NCI-H524 (cell line): Measurements from ENCODE around the gene CYB5RL.
"Not testable (repeated sequence)": the region's sequence is repeated elsewhere in the genome, so short reads cannot be mapped to it uniquely, and the experiment has no call there.

Experiments used
- DNase-seq, 2 experiments: peaks; one replicate each; lab custom pipeline; 2025; lab: John Stamatoyannopoulos, UW

The CYB5RL gene

DNA sequence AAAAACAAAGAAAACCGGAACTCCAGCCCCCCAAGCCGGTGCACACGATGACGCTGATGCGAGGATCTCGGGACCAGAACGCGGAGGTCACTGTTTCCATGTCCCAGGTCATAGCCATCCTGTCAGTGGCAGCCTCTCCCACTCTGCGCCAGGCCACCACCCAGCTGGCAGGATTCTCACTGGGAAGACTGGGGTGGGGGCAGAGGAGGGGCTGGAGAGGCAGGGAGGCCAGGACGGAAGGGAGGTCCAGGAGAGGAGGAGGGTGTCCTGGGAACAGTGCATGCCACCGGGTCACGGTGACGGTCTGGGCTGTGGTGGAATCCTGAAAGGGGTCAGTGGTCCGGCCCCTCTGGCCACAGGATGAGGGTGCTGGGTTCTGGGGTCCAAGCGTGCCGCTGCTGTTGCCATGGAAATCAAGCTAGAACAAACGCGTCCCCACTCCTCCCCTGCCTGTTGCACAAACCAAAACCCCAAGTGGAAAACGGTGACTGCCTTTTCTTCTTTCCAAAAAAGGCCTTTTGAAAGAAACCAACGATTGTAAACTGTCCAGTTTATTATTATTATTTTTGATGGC is 26.2 kb upstream of the CYB5RL start:
- DNase-seq, result no peak

DNA sequence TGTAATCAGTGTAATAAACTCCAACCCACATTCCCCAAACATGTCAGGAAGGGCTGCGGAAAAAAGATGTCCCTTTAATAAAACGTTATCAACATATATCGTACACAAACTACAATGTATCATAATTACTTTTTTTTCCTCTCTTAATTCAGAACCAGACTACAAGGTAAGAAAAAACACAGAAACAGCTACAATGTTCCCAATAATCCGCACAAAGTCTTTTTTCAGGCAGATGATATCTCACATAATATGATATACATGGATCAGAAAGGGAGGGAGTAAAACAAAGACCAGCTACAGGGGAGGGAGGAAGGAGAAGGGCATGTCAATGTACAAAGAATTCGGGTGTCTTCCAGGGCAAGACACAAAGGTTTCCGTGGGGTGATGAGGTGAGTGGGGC is 25.5 kb upstream of the CYB5RL start:
- no peak for DNase-seq

GRCh38 chr1:54224233-54224632 is 24.4 kb upstream of the CYB5RL start:
- peak in 1 of 2 experiments; percentile 59 for DNase-seq

- DNase-seq, result no peak
Observed at GRCh38 chr1:54223441-54224202, 23.8 kb upstream of the CYB5RL start.

DNA sequence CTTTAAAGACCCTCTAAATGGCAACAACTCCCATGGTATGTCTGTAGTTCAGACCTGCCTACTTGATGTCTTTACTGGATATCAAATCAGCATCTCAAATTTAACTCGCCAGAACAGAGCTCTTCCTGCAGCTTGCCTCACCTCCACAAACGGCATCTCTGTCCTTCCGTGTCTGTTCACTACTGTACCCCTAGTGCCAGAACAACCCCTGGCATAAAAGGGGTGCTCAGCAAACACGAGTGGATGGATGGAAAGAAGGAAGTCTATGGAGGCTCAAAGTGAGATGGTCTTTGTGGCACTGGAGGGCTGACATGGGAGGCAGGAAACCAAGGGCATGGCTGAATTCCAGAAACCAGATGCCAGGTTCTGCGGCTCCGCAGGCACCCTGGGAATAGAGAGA is 22.9 kb upstream of the CYB5RL start:
- DNase-seq, result no peak

DNA sequence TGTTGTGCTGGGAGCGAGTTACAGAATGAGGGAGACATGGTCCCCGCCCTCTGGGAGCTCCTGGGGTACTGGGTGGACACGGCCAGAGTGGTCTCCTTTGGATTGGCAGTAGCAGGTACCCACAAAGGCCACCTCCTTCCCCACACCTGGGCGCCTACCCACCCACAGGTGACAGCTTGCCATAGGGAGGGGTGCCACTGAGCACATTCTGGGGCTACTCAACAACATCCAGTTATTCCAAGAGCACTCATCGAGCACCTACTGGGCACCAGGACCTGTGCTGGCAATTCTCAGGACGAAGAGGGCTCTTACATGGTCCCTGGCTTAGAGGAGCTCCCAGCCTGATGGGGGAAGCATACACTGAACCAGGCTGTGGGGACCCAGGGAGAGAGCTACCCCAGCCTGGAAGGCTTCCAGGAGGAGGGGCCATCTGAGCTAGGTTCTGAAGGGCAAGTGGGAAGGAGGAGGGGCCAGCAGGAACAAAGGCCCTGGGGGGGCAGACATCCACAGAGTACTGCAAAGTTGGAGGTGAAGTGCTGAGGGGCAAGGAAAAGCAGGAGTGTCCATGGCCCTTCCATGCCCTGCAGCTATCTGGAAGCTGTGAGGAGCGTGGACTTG is 22.1 kb upstream of the CYB5RL start:
- no peak for DNase-seq

DNA sequence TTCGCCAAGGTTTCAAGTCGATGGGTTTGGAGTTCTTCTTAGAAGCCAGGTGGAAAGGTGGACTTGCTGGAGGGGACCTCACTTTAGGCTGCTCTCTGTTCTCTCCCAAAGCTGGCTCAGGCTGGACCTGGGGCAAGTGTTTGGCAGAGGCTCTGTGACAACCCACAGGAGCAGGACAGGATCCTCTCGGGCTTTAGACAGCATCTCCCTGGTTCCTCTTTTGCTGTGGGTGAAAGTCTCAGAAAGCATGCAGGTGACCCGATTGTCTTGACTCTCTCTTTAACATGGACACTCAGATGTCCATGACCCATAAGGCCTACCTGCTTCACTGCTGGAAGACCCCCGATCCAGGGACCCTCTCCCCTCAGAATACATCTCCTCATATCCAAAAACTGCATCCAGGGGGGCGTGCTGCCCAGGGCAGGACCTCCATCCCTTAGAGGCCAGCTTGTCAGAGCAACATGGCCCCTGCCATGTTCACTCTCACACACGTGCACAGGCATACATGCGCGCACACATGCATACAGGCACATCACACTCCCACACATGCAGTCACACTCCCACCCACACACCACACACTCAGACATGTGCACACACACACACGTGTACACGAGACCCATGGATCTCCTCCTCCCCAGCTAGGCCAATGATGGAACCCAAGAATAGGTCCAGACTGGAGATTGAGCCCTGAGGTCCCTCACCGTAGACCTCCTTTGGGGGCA is 21.4 kb upstream of the CYB5RL start:
- DNase-seq, result no peak

- peak; percentile 32 to 83 for DNase-seq
Observed at GRCh38 chr1:54220004-54220811, 20.4 kb upstream of the CYB5RL start.

DNA sequence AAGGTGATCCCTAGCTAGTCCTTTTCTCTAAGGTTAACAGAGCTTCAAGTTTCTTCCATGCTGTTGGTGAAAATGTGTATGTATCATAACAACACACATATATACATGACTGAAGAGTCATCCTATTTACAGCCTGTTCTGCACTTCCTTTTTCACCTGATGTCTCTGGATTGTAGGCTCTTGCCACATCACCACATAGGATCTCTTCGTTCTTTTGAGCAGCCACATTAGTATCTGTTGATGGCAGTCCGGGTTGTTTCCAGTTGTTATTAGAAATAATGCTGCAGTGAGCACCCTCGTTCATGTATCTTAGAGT is 19.8 kb upstream of the CYB5RL start:
- DNase-seq, result no peak

GRCh38 chr1:54218883-54219687 is 19.3 kb upstream of the CYB5RL start:
- peak in 1 of 2 experiments; percentile 66 for DNase-seq

GRCh38 chr1:54215523-54215922 is 15.7 kb upstream of the CYB5RL start:
- no peak for DNase-seq

GRCh38 chr1:54212872-54213271 is 13.0 kb upstream of the CYB5RL start:
- DNase-seq, result no peak

- not testable (repeated sequence) for DNase-seq
Observed at GRCh38 chr1:54207896-54208295, 8.1 kb upstream of the CYB5RL start.

DNA sequence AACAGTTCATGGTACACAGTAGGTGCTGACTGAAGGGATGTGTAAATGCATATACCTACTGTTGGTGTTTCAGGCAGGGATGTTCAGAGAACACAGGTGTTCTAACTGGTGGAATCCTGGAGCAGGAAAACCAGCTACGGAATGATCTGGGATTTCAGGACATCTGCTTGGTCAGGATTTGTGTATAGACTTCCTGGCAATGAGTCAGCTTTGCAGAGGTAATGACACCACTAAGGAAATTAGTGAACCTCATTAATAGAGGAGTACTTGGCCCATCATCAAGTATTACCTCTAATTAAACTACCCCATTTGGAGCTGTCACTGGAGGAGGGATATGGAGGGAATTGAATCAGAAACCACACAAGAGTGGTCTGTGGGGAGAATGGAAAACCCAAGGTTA is 7.5 kb upstream of the CYB5RL start:
- no peak for DNase-seq

- no peak for DNase-seq
Observed at GRCh38 chr1:54204199-54204598, 4.4 kb upstream of the CYB5RL start.

GRCh38 chr1:54200519-54200997 is 728 bp upstream of the CYB5RL start:
- no peak for DNase-seq

DNA sequence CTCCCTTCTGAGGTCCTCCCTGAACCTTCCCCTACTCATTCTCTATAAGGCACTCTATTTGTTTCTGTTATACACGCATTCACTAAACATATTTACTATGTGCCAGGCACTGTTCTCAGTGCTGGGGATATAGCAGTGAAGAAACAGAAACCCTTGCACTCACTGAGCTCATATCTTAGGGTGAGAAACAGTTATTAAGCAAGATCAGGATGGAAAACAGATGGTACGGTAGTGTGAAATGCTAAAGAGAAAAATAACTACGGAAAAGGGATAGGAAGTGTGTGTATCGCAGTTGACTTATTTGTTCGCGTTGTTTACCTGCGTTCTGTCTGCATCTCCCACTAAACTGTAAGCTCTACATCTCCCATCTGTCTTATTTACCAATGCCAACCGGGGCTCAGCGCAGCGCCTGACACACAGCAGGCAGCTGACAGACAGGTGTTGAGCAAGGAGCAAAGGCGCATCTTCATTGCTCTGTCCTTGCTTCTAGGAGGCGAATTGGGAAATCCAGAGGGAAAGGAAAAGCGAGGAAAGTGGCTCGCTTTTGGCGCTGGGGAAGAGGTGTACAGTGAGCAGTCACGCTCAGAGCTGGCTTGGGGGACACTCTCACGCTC is 572 bp downstream of the CYB5RL start:
- peak in 1 of 2 experiments; percentile 47 for DNase-seq

GRCh38 chr1:54193453-54193852 is 6.4 kb downstream of the CYB5RL start:
- DNase-seq, result no peak

DNA sequence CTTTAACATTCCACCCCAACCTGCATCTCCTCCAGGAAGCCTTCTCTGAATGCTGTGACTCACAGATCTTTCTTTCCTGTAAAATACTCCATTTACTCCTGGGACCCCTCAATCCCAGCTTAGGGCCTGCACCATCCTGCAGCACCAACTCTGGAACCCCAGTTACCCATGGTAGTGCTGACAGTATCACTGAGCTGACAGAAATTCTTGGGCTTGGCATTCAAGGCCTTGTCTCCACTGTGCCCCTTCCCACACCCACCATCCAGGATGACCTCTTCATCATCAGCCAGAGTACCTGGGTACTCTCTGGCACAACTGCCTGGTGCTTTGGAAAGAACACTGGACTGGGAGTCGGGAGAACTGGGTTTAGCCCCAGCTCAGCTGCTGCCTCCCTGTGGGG is 8.3 kb downstream of the CYB5RL start:
- DNase-seq, result no peak

DNA sequence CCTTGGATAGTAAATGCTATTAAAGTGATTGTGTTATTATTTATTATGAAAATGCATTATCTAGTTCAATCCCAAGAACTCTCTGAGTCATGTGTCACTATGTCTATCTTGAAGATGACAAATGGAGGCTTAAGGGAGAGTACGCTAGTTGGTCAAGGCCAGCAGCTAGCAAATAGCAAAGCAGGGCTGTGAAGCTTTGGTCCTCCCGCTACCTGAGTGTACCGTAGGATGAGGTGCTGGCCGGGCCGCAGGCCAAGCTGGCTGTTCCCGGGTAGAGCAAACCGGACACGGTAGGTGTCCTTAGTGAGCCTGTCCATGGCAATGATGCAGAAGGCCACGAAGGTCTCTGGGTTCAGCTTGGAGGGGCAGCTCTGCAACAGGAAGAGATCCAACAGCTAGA is 9.3 kb downstream of the CYB5RL start:
- no peak for DNase-seq

GRCh38 chr1:54188291-54188690 is 11.5 kb downstream of the CYB5RL start:
- no peak for DNase-seq
